Coronary artery (tissue), 2 donors: ENCODE results near the gene FUT9.

Source experiments
- DNase-seq: peaks from one replicate; pipeline ENCODE4 v3.0.0-alpha.2; 2017; ENCODE audit warnings: low spot score
- H3K27ac ChIP-seq, 2 donors: fragments of 200-600 bp; sonication (generic); one replicate each; pipeline ENCODE4 v1.5.1; 2016 to 2019
- H3K4me3 ChIP-seq: fragments of 200-600 bp; sonication (generic); 2 replicates; pipeline ENCODE4 v1.5.1; 2016; ENCODE audit warnings: mild to moderate bottlenecking, moderate library complexity
- CTCF ChIP-seq: fragments of 200-600 bp; sonication (generic); IDR thresholded peaks from one replicate; pipeline ENCODE4 v1.5.1; 2019; ENCODE audit warnings: antibody characterized with exemption

Gene FUT9

GRCh38 chr6:96212066-96212465 lies 196.3 kb downstream of the FUT9 start:
- no peak overlapping the region for H3K4me3 ChIP-seq
- no peak for DNase-seq
- TF ChIP-seq CTCF, result no peak
- no peak overlapping the region for H3K27ac ChIP-seq

- DNase-seq, result no peak
- Histone ChIP-seq H3K4me3 (no peak overlapping the region), H3K27ac (no peak overlapping the region)
- no peak for TF ChIP-seq CTCF
These were observed 198.0 kb downstream of the FUT9 start for GRCh38 chr6:96213784-96214183.

GRCh38 chr6:96223695-96224094 lies 207.9 kb downstream of the FUT9 start:
- DNase-seq, result no peak
- no peak for TF ChIP-seq CTCF
- no peak overlapping the region for H3K27ac ChIP-seq
- H3K4me3 ChIP-seq, result no peak overlapping the region

- H3K27ac ChIP-seq, result no peak overlapping the region
- TF ChIP-seq CTCF, result no peak
- no peak for DNase-seq
- H3K4me3 ChIP-seq, result no peak overlapping the region
These were observed 211.4 kb downstream of the FUT9 start for GRCh38 chr6:96227135-96227534.

GRCh38 chr6:96234444-96234843 lies 218.7 kb downstream of the FUT9 start:
- Histone ChIP-seq H3K27ac (no peak overlapping the region), H3K4me3 (no peak overlapping the region)
- DNase-seq, result no peak
- TF ChIP-seq CTCF, result no peak

- no peak for DNase-seq
These were observed 220.2 kb downstream of the FUT9 start for GRCh38 chr6:96235927-96236326.

GRCh38 chr6:96236471-96236870 lies 220.7 kb downstream of the FUT9 start:
- H3K4me3 ChIP-seq, result no peak overlapping the region
- TF ChIP-seq CTCF, result no peak
- no peak overlapping the region for H3K27ac ChIP-seq
- no peak for DNase-seq

More at GRCh38 chr6:96235927-96236326, 220.2 kb downstream of the FUT9 start:
- TF ChIP-seq CTCF, result no peak
- no peak overlapping the region for H3K4me3 ChIP-seq
- H3K27ac ChIP-seq, result no peak overlapping the region
